Measurements from ENCODE around the gene RIPPLY3.

Gene RIPPLY3

GRCh38 chr21:37063433-37063832 is 56.9 kb downstream of the RIPPLY3 start:
- no peak for DNase-seq (ENCODE audit: low read depth)
- TF ChIP-seq CTCF (IDR thresholded peaks at IDR 0.05; ENCODE audit: low read length, missing control alignments), result no peak
- no peak overlapping the region for H3K4me3 ChIP-seq (replicated peaks; ENCODE audit: low read depth, low read length)

- no peak for DNase-seq (ENCODE audit: low read depth)
- no peak overlapping the region for H3K4me3 ChIP-seq (replicated peaks; ENCODE audit: low read depth, low read length)
- TF ChIP-seq CTCF (IDR thresholded peaks at IDR 0.05; ENCODE audit: low read length, missing control alignments), result no peak
Observed at GRCh38 chr21:37064841-37065240, 58.3 kb downstream of the RIPPLY3 start.

- H3K4me3 ChIP-seq (replicated peaks; ENCODE audit: low read depth, low read length), result no peak overlapping the region
- no peak for TF ChIP-seq CTCF (IDR thresholded peaks at IDR 0.05; ENCODE audit: low read length, missing control alignments)
- DNase-seq (ENCODE audit: low read depth), result no peak
Observed at GRCh38 chr21:37065561-37066177, 59.2 kb downstream of the RIPPLY3 start.

Data from fibroblast of pulmonary artery (primary cell).